Measurements from ENCODE around the gene CALD1. TPM values are rescaled to one million over a fixed set of nuclear protein-coding genes. Genes with fewer than 3 reads are reported as not detected.

Gene CALD1
- total RNA-seq, 1 experiment from 2014 or later: 147 TPM

DNA sequence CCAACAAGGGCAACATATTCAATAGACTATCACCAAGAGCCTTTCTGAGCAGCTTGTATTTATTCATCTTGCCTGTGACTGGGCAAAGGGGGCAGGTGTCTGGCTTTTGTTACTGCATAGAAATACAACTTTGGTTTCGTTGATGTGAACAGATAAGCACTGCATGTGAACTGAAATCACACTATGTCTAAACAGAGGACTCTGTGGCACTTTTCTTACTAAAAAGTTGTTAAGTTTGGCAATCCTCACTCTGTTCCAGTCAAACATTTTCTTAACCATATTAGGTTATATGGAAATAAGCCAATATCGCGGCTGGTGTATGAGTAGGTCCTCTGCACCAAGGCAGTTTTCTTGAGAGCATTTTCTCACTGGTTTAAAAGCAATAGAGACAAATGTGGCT, 48.5 kb downstream of the CALD1 start:
- no peaks in the 10 kb centered on the region for H3K36me3 Mint-ChIP-seq
- ChIA-PET CTCF (no interaction called here), POLR2A (no interaction called here)
- H3K4me3 Mint-ChIP-seq: no peak overlapping the region
- TF ChIP-seq SP1 (CRISPR knock-in tag; conservative IDR thresholded peaks at IDR 0.05): no peak
- no peak for TF ChIP-seq CREM (CRISPR knock-in tag; IDR thresholded peaks at IDR 0.05)
- TF ChIP-seq, protein P1, sequence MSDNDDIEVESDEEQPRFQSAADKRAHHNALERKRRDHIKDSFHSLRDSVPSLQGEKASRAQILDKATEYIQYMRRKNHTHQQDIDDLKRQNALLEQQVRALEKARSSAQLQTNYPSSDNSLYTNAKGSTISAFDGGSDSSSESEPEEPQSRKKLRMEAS (CRISPR knock-in tag; IDR thresholded peaks at IDR 0.05): no peak
- no peak for TF ChIP-seq ZNF423 (CRISPR knock-in tag; IDR thresholded peaks at IDR 0.05)
- TF ChIP-seq, protein P2, sequence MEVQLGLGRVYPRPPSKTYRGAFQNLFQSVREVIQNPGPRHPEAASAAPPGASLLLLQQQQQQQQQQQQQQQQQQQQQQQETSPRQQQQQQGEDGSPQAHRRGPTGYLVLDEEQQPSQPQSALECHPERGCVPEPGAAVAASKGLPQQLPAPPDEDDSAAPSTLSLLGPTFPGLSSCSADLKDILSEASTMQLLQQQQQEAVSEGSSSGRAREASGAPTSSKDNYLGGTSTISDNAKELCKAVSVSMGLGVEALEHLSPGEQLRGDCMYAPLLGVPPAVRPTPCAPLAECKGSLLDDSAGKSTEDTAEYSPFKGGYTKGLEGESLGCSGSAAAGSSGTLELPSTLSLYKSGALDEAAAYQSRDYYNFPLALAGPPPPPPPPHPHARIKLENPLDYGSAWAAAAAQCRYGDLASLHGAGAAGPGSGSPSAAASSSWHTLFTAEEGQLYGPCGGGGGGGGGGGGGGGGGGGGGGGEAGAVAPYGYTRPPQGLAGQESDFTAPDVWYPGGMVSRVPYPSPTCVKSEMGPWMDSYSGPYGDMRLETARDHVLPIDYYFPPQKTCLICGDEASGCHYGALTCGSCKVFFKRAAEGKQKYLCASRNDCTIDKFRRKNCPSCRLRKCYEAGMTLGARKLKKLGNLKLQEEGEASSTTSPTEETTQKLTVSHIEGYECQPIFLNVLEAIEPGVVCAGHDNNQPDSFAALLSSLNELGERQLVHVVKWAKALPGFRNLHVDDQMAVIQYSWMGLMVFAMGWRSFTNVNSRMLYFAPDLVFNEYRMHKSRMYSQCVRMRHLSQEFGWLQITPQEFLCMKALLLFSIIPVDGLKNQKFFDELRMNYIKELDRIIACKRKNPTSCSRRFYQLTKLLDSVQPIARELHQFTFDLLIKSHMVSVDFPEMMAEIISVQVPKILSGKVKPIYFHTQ (CRISPR knock-in tag; IDR thresholded peaks at IDR 0.05): no peak
- no peak for TF ChIP-seq RORB (CRISPR knock-in tag; IDR thresholded peaks at IDR 0.05)
- TF ChIP-seq, protein P3, sequence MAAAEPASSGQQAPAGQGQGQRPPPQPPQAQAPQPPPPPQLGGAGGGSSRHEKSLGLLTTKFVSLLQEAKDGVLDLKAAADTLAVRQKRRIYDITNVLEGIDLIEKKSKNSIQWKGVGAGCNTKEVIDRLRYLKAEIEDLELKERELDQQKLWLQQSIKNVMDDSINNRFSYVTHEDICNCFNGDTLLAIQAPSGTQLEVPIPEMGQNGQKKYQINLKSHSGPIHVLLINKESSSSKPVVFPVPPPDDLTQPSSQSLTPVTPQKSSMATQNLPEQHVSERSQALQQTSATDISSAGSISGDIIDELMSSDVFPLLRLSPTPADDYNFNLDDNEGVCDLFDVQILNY (CRISPR knock-in tag; IDR thresholded peaks at IDR 0.05): no peak
- TF ChIP-seq, protein P4, sequence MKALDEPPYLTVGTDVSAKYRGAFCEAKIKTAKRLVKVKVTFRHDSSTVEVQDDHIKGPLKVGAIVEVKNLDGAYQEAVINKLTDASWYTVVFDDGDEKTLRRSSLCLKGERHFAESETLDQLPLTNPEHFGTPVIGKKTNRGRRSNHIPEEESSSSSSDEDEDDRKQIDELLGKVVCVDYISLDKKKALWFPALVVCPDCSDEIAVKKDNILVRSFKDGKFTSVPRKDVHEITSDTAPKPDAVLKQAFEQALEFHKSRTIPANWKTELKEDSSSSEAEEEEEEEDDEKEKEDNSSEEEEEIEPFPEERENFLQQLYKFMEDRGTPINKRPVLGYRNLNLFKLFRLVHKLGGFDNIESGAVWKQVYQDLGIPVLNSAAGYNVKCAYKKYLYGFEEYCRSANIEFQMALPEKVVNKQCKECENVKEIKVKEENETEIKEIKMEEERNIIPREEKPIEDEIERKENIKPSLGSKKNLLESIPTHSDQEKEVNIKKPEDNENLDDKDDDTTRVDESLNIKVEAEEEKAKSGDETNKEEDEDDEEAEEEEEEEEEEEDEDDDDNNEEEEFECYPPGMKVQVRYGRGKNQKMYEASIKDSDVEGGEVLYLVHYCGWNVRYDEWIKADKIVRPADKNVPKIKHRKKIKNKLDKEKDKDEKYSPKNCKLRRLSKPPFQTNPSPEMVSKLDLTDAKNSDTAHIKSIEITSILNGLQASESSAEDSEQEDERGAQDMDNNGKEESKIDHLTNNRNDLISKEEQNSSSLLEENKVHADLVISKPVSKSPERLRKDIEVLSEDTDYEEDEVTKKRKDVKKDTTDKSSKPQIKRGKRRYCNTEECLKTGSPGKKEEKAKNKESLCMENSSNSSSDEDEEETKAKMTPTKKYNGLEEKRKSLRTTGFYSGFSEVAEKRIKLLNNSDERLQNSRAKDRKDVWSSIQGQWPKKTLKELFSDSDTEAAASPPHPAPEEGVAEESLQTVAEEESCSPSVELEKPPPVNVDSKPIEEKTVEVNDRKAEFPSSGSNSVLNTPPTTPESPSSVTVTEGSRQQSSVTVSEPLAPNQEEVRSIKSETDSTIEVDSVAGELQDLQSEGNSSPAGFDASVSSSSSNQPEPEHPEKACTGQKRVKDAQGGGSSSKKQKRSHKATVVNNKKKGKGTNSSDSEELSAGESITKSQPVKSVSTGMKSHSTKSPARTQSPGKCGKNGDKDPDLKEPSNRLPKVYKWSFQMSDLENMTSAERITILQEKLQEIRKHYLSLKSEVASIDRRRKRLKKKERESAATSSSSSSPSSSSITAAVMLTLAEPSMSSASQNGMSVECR (CRISPR knock-in tag; IDR thresholded peaks at IDR 0.05; ENCODE audit: borderline replicate concordance): no peak
- TF ChIP-seq, protein P5, sequence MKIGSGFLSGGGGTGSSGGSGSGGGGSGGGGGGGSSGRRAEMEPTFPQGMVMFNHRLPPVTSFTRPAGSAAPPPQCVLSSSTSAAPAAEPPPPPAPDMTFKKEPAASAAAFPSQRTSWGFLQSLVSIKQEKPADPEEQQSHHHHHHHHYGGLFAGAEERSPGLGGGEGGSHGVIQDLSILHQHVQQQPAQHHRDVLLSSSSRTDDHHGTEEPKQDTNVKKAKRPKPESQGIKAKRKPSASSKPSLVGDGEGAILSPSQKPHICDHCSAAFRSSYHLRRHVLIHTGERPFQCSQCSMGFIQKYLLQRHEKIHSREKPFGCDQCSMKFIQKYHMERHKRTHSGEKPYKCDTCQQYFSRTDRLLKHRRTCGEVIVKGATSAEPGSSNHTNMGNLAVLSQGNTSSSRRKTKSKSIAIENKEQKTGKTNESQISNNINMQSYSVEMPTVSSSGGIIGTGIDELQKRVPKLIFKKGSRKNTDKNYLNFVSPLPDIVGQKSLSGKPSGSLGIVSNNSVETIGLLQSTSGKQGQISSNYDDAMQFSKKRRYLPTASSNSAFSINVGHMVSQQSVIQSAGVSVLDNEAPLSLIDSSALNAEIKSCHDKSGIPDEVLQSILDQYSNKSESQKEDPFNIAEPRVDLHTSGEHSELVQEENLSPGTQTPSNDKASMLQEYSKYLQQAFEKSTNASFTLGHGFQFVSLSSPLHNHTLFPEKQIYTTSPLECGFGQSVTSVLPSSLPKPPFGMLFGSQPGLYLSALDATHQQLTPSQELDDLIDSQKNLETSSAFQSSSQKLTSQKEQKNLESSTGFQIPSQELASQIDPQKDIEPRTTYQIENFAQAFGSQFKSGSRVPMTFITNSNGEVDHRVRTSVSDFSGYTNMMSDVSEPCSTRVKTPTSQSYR (CRISPR knock-in tag; IDR thresholded peaks at IDR 0.05): no peak
- TF ChIP-seq TEAD4 (CRISPR knock-in tag; IDR thresholded peaks at IDR 0.05): no peak
- TF ChIP-seq NFE2L1 (CRISPR knock-in tag; IDR thresholded peaks at IDR 0.05): no peak
- TF ChIP-seq ELF4 (CRISPR knock-in tag; IDR thresholded peaks at IDR 0.05; ENCODE audit: low read depth): no peak
- ATAC-seq (no peak), DNase-seq (ENCODE audit: low spot score) (no peak)
- H3K4me1 Mint-ChIP-seq: 0 out of 2 replicates have a peak, but pooled peaks cover 3% of the 10 kb centered on the region
- no peaks in the 10 kb centered on the region for H3K27me3 Mint-ChIP-seq (ENCODE audit: low read depth)
- H3K9me3 Mint-ChIP-seq: no peaks in the 10 kb centered on the region
- no peak overlapping the region for H3K27ac Mint-ChIP-seq

DNA sequence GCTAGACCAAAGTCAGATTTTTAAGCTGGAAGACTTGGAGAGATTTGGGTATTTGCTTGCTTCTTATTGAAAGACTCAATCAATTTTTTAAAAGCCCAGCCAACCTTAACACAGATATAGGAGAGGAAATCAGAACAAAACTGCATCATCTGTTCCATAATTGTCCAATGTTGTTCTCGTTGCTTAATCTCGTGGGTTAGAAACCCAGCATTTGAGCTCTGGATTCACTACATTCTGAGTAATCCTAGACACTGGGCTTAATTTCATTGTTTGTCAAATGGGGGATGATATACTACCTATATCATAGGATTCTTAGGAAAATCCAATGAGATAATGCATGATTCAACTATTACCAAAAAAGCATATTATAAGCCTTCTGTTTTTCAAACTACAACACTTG, 48.9 kb downstream of the CALD1 start:
- Mint-ChIP-seq H3K27ac (no peak overlapping the region), H3K9me3 (no peaks in the 10 kb centered on the region), H3K4me1 (0 out of 2 replicates have a peak, but pooled peaks cover 1% of the 10 kb centered on the region), H3K4me3 (no peak overlapping the region), H3K36me3 (no peaks in the 10 kb centered on the region), H3K27me3 (ENCODE audit: low read depth) (no peaks in the 10 kb centered on the region)
- DNase-seq (ENCODE audit: low spot score) (no peak), ATAC-seq (no peak)
- ChIA-PET CTCF (no interaction called here), POLR2A (no interaction called here)
- no peak for TF ChIP-seq NR2C2 (CRISPR knock-in tag; IDR thresholded peaks at IDR 0.05)

All from WTC11 (cell line).